ENCODE data around the gene HEY2.

The HEY2 gene

DNA sequence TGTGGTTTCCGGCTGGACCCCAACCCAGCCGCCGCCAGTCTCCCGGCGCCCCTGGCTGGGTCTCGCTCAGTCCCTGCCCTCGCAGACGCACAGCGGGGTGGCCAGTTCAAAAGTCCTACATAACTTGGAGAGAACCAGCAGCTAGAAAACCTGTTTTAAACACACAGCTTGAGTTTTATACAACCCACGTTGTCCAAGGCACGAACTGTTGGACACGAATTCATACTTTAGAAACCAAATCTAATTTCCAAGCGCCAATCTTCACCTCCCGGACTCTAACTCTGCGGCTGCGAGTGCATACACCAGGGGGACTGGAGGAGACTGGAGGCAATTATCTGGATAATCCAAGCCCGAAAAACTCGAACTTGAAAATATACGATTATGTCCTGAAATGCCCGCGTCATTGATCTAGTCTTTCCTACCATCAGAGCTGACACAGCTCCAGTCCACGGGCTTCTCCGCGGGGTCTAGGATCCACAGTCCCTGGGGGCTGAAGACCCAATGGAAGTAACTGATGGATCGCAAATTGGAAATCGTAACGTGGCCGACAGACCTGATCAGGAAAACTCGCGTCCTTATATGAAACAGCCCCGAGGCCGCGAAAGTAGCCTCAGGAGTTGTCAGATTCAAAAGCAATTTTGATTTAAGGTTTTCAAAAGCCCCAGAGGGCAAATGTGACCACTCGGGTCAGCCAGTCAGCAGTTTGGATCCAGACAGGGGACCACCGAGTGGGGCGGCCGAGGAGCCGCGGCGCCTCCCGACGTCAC lies 843 bp upstream of the HEY2 start:
- H3K4me2 ChIP-seq (ENCODE audit: low read depth, low read length, poor library complexity, severe bottlenecking), result no peak overlapping the region
- no peak overlapping the region for H3K9ac ChIP-seq (ENCODE audit: low read depth, low read length, poor library complexity, severe bottlenecking)
- H3K79me2 ChIP-seq (ENCODE audit: insufficient read depth, low read length), result no peaks in the 10 kb centered on the region
- no peaks in the 10 kb centered on the region for H3K9me3 ChIP-seq (ENCODE audit: insufficient read depth, low read depth, low read length)
- H3K4me1 ChIP-seq (ENCODE audit: insufficient read depth, low read length, poor library complexity, severe bottlenecking), result no peaks in the 10 kb centered on the region
- no peaks in the 10 kb centered on the region for H4K20me1 ChIP-seq (ENCODE audit: insufficient read depth, low read length, poor library complexity, severe bottlenecking)
- TF ChIP-seq EZH2phosphoT487 (IDR thresholded peaks at IDR 0.05; ENCODE audit: borderline replicate concordance), result no peak
- TF ChIP-seq, protein P1, sequence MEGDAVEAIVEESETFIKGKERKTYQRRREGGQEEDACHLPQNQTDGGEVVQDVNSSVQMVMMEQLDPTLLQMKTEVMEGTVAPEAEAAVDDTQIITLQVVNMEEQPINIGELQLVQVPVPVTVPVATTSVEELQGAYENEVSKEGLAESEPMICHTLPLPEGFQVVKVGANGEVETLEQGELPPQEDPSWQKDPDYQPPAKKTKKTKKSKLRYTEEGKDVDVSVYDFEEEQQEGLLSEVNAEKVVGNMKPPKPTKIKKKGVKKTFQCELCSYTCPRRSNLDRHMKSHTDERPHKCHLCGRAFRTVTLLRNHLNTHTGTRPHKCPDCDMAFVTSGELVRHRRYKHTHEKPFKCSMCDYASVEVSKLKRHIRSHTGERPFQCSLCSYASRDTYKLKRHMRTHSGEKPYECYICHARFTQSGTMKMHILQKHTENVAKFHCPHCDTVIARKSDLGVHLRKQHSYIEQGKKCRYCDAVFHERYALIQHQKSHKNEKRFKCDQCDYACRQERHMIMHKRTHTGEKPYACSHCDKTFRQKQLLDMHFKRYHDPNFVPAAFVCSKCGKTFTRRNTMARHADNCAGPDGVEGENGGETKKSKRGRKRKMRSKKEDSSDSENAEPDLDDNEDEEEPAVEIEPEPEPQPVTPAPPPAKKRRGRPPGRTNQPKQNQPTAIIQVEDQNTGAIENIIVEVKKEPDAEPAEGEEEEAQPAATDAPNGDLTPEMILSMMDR (conservative IDR thresholded peaks at IDR 0.05; ENCODE audit: low read length), result no peak
- no peak overlapping the region for H3K4me3 ChIP-seq (ENCODE audit: low read length, poor library complexity, severe bottlenecking)
- no peaks in the 10 kb centered on the region for H3F3A ChIP-seq (ENCODE audit: low read depth)
- H3K9me2 ChIP-seq (replicated peaks; ENCODE audit: low read depth, low read length), result no peaks in the 10 kb centered on the region
- peaks cover under 1% of the 10 kb centered on the region for H3K27me3 ChIP-seq (ENCODE audit: insufficient read depth, low read length, poor library complexity, severe bottlenecking)
- no peaks in the 10 kb centered on the region for H3K36me3 ChIP-seq (ENCODE audit: insufficient read depth, low read length)
- H2AFZ ChIP-seq (ENCODE audit: low read length), result no peak overlapping the region

DNA sequence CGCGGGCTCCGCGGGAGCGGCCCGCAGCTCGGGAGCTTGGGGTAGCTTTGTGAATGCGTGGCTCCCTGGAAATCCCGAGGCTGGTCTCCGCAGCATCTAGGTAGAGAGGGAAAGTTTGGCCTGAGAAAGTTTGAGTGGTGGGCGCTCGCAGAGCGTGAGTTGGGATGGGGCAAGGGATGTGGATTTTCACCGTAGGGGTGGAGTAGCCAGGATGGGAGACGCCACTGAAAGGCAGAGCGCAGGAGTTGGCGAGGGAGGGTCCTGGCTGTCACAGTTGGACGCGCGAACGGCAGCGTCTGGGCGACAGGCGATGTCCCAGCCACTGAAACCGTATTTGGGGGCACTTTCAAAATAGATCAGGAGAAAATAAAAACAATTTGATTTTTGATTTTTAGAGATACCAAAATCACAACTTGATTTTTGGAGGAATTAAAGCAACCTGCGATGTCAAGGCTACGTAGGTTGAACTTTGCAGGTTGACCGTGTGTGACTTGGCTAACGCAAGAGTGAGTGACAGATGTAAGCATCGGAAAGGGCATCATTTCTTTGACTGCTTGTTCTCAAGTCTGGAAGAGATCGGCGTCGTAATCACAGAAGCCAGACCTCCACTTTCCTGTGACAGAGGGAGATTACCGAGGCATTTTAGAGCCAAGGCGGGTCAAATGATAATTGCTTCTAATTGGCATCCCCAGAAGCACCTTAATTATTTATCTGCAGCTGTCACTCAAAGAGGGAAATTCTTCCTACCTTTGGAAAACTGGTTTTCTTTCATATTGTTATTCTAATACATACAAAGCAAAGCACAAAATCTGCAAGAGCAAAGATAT lies 646 bp downstream of the HEY2 start:
- Histone ChIP-seq H3F3A (ENCODE audit: low read depth) (no peaks in the 10 kb centered on the region), H3K9me2 (replicated peaks; ENCODE audit: low read depth, low read length) (no peaks in the 10 kb centered on the region), H3K27me3 (ENCODE audit: insufficient read depth, low read length, poor library complexity, severe bottlenecking) (peaks cover 4% of the 10 kb centered on the region), H2AFZ (ENCODE audit: low read length) (no peak overlapping the region), H3K4me3 (ENCODE audit: low read length, poor library complexity, severe bottlenecking) (no peak overlapping the region), H3K9me3 (ENCODE audit: insufficient read depth, low read depth, low read length) (no peaks in the 10 kb centered on the region), H4K20me1 (ENCODE audit: insufficient read depth, low read length, poor library complexity, severe bottlenecking) (no peaks in the 10 kb centered on the region), H3K4me1 (ENCODE audit: insufficient read depth, low read length, poor library complexity, severe bottlenecking) (no peaks in the 10 kb centered on the region), H3K9ac (ENCODE audit: low read depth, low read length, poor library complexity, severe bottlenecking) (no peak overlapping the region), H3K4me2 (ENCODE audit: low read depth, low read length, poor library complexity, severe bottlenecking) (no peak overlapping the region), H3K79me2 (ENCODE audit: insufficient read depth, low read length) (no peaks in the 10 kb centered on the region), H3K36me3 (ENCODE audit: insufficient read depth, low read length) (no peaks in the 10 kb centered on the region)
- TF ChIP-seq, protein P1 (conservative IDR thresholded peaks at IDR 0.05; ENCODE audit: low read length), result no peak
- no peak for TF ChIP-seq EZH2phosphoT487 (IDR thresholded peaks at IDR 0.05; ENCODE audit: borderline replicate concordance)

DNA sequence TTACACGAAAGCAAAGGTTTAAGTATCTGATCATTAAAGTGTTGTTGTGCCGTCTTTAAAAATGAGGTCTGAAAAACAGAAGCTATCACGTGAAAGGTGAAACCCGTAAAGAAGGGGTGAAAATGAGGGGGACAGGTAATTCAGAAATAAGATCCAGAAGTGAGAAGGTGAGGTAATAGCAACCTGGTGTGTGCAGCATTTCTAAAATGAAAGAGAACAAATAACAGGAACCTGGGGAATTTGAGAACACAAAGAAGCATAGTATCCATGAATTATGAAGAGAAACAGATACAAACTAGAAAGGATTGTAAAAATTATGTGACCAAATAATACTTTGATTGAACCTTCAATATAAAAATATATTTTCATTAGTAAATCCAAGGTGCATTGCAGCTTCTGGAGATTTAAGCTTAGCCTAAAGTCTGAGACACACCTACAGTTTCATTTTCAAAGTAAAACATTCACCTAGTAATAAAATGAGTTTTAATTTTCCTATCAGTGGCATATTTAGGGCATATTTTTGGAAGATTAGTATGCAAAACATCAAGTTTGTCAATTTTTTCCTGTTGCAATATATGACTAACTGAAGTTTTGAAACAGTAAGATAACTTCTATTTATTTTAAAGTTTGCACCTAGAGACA lies 1.4 kb downstream of the HEY2 start:
- H3K9me3 ChIP-seq (ENCODE audit: insufficient read depth, low read depth, low read length), result no peaks in the 10 kb centered on the region
- peaks cover 4% of the 10 kb centered on the region for H3K27me3 ChIP-seq (ENCODE audit: insufficient read depth, low read length, poor library complexity, severe bottlenecking)
- no peak overlapping the region for H3K9ac ChIP-seq (ENCODE audit: low read depth, low read length, poor library complexity, severe bottlenecking)
- no peaks in the 10 kb centered on the region for H3K79me2 ChIP-seq (ENCODE audit: insufficient read depth, low read length)
- H3K36me3 ChIP-seq (ENCODE audit: insufficient read depth, low read length), result no peaks in the 10 kb centered on the region
- no peak overlapping the region for H3K4me3 ChIP-seq (ENCODE audit: low read length, poor library complexity, severe bottlenecking)
- H2AFZ ChIP-seq (ENCODE audit: low read length), result no peak overlapping the region
- TF ChIP-seq EZH2phosphoT487 (IDR thresholded peaks at IDR 0.05; ENCODE audit: borderline replicate concordance), result no peak
- TF ChIP-seq, protein P1 (conservative IDR thresholded peaks at IDR 0.05; ENCODE audit: low read length), result no peak
- H3K4me1 ChIP-seq (ENCODE audit: insufficient read depth, low read length, poor library complexity, severe bottlenecking), result no peaks in the 10 kb centered on the region
- no peaks in the 10 kb centered on the region for H3K9me2 ChIP-seq (replicated peaks; ENCODE audit: low read depth, low read length)
- H4K20me1 ChIP-seq (ENCODE audit: insufficient read depth, low read length, poor library complexity, severe bottlenecking), result no peaks in the 10 kb centered on the region
- H3F3A ChIP-seq (ENCODE audit: low read depth), result no peaks in the 10 kb centered on the region
- H3K4me2 ChIP-seq (ENCODE audit: low read depth, low read length, poor library complexity, severe bottlenecking), result peak overlapping the region; percentile 22

Data from Loucy (cell line).